Kidney (tissue), 14 donors: ENCODE results near the gene TRIO. TPM values are rescaled to one million over a fixed set of nuclear protein-coding genes. Genes with fewer than 3 reads are reported as not detected.

ENCODE experiments used
- DNase-seq, 5 donors: peaks; one replicate each; pipeline ENCODE4 v3.0.0-alpha.2; 2013 to 2020
- FAIRE-seq: peaks from 2 replicates; lab custom pipeline; 2012; peaks lifted over from hg19 to GRCh38; lab: Jason Lieb, UNC
- H3K27ac ChIP-seq, 2 donors: one replicate each; pipeline ENCODE4 v1.7.0; 2013; ENCODE audit warnings: low read depth in 2 of 2, low read length in 2 of 2, inconsistent platforms in 1 of 2
- H3K27me3 ChIP-seq: one replicate; pipeline ENCODE4 v1.7.1; 2013; ENCODE audit warnings: low read length, inconsistent platforms; ENCODE audit not compliant: control insufficient read depth, insufficient read depth
- H3K36me3 ChIP-seq, 3 donors: one replicate each; pipeline versions ENCODE4 v1.7.0 to v1.7.1; 2013; ENCODE audit warnings: low read length in 3 of 3, control low read depth in 1 of 3, inconsistent platforms in 1 of 3; ENCODE audit not compliant: insufficient read depth in 3 of 3, control insufficient read depth in 2 of 3
- H3K4me1 ChIP-seq, 3 donors: one replicate each; pipeline versions ENCODE4 v1.7.0 to v1.7.1; 2013; ENCODE audit warnings: low read length in 3 of 3, inconsistent platforms in 1 of 3, low read depth in 1 of 3; ENCODE audit not compliant: control insufficient read depth in 2 of 3, insufficient read depth in 2 of 3
- H3K4me3 ChIP-seq, 3 donors: one replicate each; pipeline versions ENCODE4 v1.7.0 to v1.8.1; 2013; ENCODE audit warnings: low read length in 3 of 3, control low read depth in 1 of 3, inconsistent platforms in 1 of 3
- H3K9ac ChIP-seq, 3 donors: one replicate each; pipeline versions ENCODE4 v1.7.0 to v1.7.1; 2013; ENCODE audit warnings: low read length in 3 of 3, control low read depth in 1 of 3, inconsistent platforms in 1 of 3
- H3K9me3 ChIP-seq, 3 donors: one replicate each; pipeline versions ENCODE4 v1.7.0 to v1.7.1; 2013; ENCODE audit warnings: low read length in 3 of 3, control low read depth in 1 of 3, inconsistent platforms in 1 of 3; ENCODE audit not compliant: control insufficient read depth in 2 of 3, insufficient read depth in 1 of 3
- intact Hi-C: fragments of 100-400 bp; cut with DNase I; formaldehyde crosslinking; loops from one replicate; pipeline ENCODE4 v1.11.1; 2022
- polyA plus RNA-seq: library from polyadenylated mRNA; stranded (reverse); fragments of 350-450 nt; fragmentation: Illumina TruSeq; extraction: RNeasy Lipid Tissue Mini Kit (QIAGEN cat#74804); gene quantifications from one replicate; pipeline ENCODE4 v1.2.3, GENCODE V29; 2014; ENCODE audit warnings: low read depth, low replicate concordance; ENCODE audit not compliant: insufficient read depth
- total RNA-seq: library from RNA; stranded (reverse); fragmentation: NEBNext Ultra II Directional; extraction: Animal tissue kit (Norgen Biotek cat#: 25700); gene quantifications from one replicate; pipeline ENCODE4 v1.2.1, GENCODE V29; 2021
- TF ChIP-seq, protein P1 (sequence below): IDR thresholded peaks from 3 replicates; pipeline ENCODE4 v1.5.1; 2012; ENCODE audit warnings: mild to moderate bottlenecking, moderate library complexity, borderline replicate concordance; ENCODE audit not compliant: insufficient read depth; ENCODE audit errors: extremely low read depth
- donor health status: control.
- donor health status: control.
- donor health status: control.
- donor health status: control.
- donor health status: control.
- donor health status: DM: yes; HTN: yes; CAD: no.
- donor health status: Normal renal cell carcinoma (clear cell type).

The TRIO gene
- total and polyA plus RNA-seq, 2 donors from 2014 or later: 9.5 to 149 TPM

DNA sequence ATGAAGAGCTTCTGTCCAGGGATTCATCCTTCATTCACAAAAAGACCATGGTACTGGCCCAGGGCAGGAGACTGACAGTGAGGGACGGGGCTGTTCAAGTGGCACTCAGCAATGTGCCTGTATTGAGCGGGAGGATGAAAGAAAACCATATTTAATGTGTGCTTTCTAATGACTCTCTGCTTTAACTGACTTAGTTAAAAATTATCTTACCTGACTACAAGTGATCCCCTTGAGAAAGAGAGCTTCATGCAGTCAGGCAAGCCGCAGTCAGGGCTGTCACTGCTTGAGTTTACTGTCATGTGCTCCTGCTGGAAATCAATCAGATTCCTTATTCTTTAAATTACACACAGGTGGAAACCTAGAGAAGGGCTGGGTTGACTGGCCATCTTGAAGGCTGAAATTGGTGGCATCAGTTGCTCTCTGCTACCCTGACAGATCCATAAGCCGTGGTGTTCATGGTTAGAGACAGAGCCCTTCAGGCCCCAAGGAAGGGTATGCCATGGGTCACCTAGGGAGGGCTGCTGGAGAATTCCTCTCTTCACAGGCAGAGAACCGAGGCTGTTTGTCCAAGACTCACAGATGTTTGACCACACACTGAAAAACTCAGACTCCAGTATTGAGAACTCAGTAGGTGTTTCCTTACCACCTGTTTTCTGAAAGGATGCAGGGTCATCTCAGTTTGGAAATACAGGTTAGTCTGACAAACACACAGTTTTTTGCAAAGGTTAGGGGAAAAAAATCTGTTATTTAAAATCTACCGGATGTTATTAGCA lies 70.9 kb downstream of the TRIO start:
- Histone ChIP-seq H3K27ac (no peak overlapping the region), H3K9ac (no peak overlapping the region), H3K9me3 (no peaks in the 10 kb centered on the region), H3K27me3 (no peaks in the 10 kb centered on the region), H3K36me3 (no peaks in the 10 kb centered on the region), H3K4me3 (no peak overlapping the region), H3K4me1 (peaks cover 0 to 46% (median 19%) of the 10 kb centered on the region in 3 donors)
- DNase-seq (no peak), FAIRE-seq (no peak)
- TF ChIP-seq, protein P1, sequence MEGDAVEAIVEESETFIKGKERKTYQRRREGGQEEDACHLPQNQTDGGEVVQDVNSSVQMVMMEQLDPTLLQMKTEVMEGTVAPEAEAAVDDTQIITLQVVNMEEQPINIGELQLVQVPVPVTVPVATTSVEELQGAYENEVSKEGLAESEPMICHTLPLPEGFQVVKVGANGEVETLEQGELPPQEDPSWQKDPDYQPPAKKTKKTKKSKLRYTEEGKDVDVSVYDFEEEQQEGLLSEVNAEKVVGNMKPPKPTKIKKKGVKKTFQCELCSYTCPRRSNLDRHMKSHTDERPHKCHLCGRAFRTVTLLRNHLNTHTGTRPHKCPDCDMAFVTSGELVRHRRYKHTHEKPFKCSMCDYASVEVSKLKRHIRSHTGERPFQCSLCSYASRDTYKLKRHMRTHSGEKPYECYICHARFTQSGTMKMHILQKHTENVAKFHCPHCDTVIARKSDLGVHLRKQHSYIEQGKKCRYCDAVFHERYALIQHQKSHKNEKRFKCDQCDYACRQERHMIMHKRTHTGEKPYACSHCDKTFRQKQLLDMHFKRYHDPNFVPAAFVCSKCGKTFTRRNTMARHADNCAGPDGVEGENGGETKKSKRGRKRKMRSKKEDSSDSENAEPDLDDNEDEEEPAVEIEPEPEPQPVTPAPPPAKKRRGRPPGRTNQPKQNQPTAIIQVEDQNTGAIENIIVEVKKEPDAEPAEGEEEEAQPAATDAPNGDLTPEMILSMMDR: no peak
- intact Hi-C loops: no loop called here

DNA sequence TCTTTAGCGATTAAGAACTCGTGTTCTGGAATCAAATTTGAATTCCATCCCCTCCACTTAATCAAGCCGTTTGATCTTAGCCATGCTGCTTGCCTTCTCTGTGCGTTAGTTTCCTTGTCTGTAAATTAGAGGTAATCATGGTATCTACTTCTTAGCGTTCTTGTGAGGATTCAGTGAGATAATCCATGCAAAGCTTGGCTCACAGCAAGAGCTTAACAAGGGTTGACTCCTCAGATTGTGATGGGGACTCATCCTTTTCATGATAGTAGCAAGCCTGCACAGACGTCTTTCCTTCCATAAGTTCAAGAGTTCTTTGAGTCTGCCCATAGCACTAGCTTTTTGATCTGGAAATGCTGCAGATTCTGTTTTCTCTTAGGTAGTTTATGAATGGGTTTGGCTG lies 72.8 kb downstream of the TRIO start:
- no peak for DNase-seq
- no peak overlapping the region for H3K27ac ChIP-seq
- no peak overlapping the region for H3K4me3 ChIP-seq
- H3K4me1 ChIP-seq: peaks cover 3 to 52% (median 29%) of the 10 kb centered on the region in 3 donors
- H3K9me3 ChIP-seq: no peaks in the 10 kb centered on the region
- H3K27me3 ChIP-seq: no peaks in the 10 kb centered on the region
- FAIRE-seq: no peak
- intact Hi-C loops: no loop called here
- no peaks in the 10 kb centered on the region for H3K36me3 ChIP-seq
- no peak overlapping the region for H3K9ac ChIP-seq
- TF ChIP-seq, protein P1: no peak

DNA sequence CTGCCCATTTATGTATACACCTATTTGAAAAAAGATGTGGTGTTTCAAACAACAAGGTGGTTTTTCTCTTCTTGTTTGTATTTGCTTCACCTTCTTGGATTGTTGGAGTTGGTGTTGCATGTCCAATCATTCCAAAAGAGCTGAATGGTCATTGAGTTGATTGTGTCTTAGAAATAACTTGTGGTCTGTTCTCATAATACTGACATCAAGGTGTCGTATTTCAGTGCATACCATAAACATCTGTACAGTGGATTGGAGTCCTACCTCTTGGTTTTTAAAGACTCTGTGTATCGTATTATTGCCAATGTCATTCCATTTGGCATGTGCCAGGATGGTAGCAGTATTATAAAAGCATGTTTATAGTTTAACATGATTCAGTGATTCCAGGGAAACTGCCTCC lies 73.2 kb downstream of the TRIO start:
- H3K9me3 ChIP-seq: no peaks in the 10 kb centered on the region
- H3K27ac ChIP-seq: no peak overlapping the region
- H3K36me3 ChIP-seq: no peaks in the 10 kb centered on the region
- no peak for DNase-seq
- intact Hi-C loops: no loop called here
- peaks cover 3 to 54% (median 31%) of the 10 kb centered on the region in 3 donors for H3K4me1 ChIP-seq
- no peaks in the 10 kb centered on the region for H3K27me3 ChIP-seq
- no peak overlapping the region for H3K4me3 ChIP-seq
- TF ChIP-seq, protein P1: no peak
- FAIRE-seq: no peak
- no peak overlapping the region for H3K9ac ChIP-seq
